Testis (tissue), 3 donors: ENCODE results near the gene MID1IP1. TPM values are rescaled to one million over a fixed set of nuclear protein-coding genes. Genes with fewer than 3 reads are reported as not detected.

Experiments
- DNase-seq: peaks from one replicate; pipeline ENCODE4 v3.0.0-alpha.2; 2019
- H3K27ac ChIP-seq, 2 donors: fragments of 200-600 bp; sonication (generic); one replicate each; pipeline ENCODE4 v1.5.1; 2019
- H3K27me3 ChIP-seq: fragments of 200-600 bp; sonication (generic); one replicate; pipeline ENCODE4 v1.5.1; 2019
- H3K36me3 ChIP-seq: fragments of 200-600 bp; sonication (generic); one replicate; pipeline ENCODE4 v1.5.1; 2017; ENCODE audit warnings: low read depth; ENCODE audit errors: missing control alignments
- H3K4me1 ChIP-seq: fragments of 200-600 bp; sonication (generic); one replicate; pipeline ENCODE4 v1.5.1; 2019
- H3K4me3 ChIP-seq, 2 donors: fragments of 200-600 bp; sonication (generic); one replicate each; pipeline ENCODE4 v1.5.1; 2017 to 2019
- H3K9me3 ChIP-seq: fragments of 200-600 bp; sonication (generic); one replicate; pipeline ENCODE4 v1.5.1; 2017
- CTCF ChIP-seq, 3 experiments: fragments of 450-650 bp in 2 of 3; fragments of 200-600 bp in 1 of 3; sonication (generic) in 1 of 3; IDR thresholded peaks; one replicate each; pipeline ENCODE4 v1.5.1; 2016 to 2019; ENCODE audit warnings: antibody characterized with exemption in 3 of 3, mild to moderate bottlenecking in 2 of 3, moderate library complexity in 1 of 3
- POLR2A ChIP-seq: fragments of 450-650 bp; IDR thresholded peaks from one replicate; pipeline ENCODE4 v1.6.1; 2017; ENCODE audit warnings: antibody characterized with exemption, mild to moderate bottlenecking, moderate library complexity
- WGBS, 2 donors: methylation state at CpG; one replicate each; pipeline ENCODE4 v1.1.5; 2018; 5-methylcytosine and 5-hydroxymethylcytosine counted together
- intact Hi-C: fragments of 100-400 bp; cut with DNase I; formaldehyde crosslinking; loops from one replicate; pipeline ENCODE4 v1.15.1; 2023; ENCODE audit warnings: low total_unique reads
- polyA plus RNA-seq: library from polyadenylated mRNA; stranded (reverse); fragments of 350-450 nt; fragmentation: Illumina TruSeq; extraction: RNeasy Lipid Tissue Mini Kit (QIAGEN cat#74804); gene quantifications from one replicate; pipeline ENCODE4 v1.2.3, GENCODE V29; 2014; ENCODE audit warnings: low read depth, low replicate concordance; ENCODE audit not compliant: insufficient read depth
- total RNA-seq, 2 donors: library from RNA; depleted of rRNA; stranded (reverse); fragments of >200 nt; gene quantifications; one replicate each; pipeline ENCODE4 v1.2.3, GENCODE V29; 2016

Gene MID1IP1
- total and polyA plus RNA-seq, 3 donors from 2014 or later = 53.4 to 155 (median 102) TPM

- no peak for DNase-seq
- Histone ChIP-seq H3K27me3 (no peaks in the 10 kb centered on the region), H3K9me3 (no peaks in the 10 kb centered on the region), H3K36me3 (no peaks in the 10 kb centered on the region), H3K4me1 (peaks cover 9% of the 10 kb centered on the region), H3K27ac (no peak overlapping the region), H3K4me3 (no peak overlapping the region)
- 92 to 93% methylated on average over 1 of the region's 1 CpG for WGBS, 2 donors
- TF ChIP-seq CTCF (IDR thresholded peaks at IDR 0.05) (no peak), POLR2A (no peak)
- intact Hi-C loops = no loop called here
Measured at GRCh38 chrX:38819709-38820108, 18.4 kb downstream of the MID1IP1 start.

GRCh38 chrX:38820751-38821150, 19.5 kb downstream of the MID1IP1 start:
- no peaks in the 10 kb centered on the region for H3K36me3 ChIP-seq
- H3K27me3 ChIP-seq = no peaks in the 10 kb centered on the region
- 92 to 100% methylated on average over 2 of the region's 2 CpGs for WGBS, 2 donors
- intact Hi-C loops = no loop called here
- H3K27ac ChIP-seq = no peak overlapping the region
- peaks cover 9% of the 10 kb centered on the region for H3K4me1 ChIP-seq
- TF ChIP-seq POLR2A = no peak
- no peak overlapping the region for H3K4me3 ChIP-seq
- DNase-seq = no peak
- no peaks in the 10 kb centered on the region for H3K9me3 ChIP-seq

GRCh38 chrX:38824176-38824575, 22.9 kb downstream of the MID1IP1 start:
- no peak for DNase-seq
- Histone ChIP-seq H3K9me3 (no peaks in the 10 kb centered on the region), H3K4me3 (no peak overlapping the region), H3K36me3 (no peaks in the 10 kb centered on the region), H3K27ac (no peak overlapping the region), H3K4me1 (no peaks in the 10 kb centered on the region), H3K27me3 (no peaks in the 10 kb centered on the region)
- no peak for TF ChIP-seq POLR2A
- TF ChIP-seq CTCF (IDR thresholded peaks at IDR 0.05) = no peak
- 100% methylated on average over 2 of the region's 2 CpGs for WGBS, 2 donors
- intact Hi-C loops = no loop called here

- Histone ChIP-seq H3K27me3 (no peaks in the 10 kb centered on the region), H3K9me3 (no peaks in the 10 kb centered on the region), H3K4me1 (no peaks in the 10 kb centered on the region), H3K27ac (no peak overlapping the region), H3K4me3 (no peak overlapping the region), H3K36me3 (no peaks in the 10 kb centered on the region)
- intact Hi-C loops = no loop called here
- no peak for DNase-seq
- TF ChIP-seq CTCF (IDR thresholded peaks at IDR 0.05) (no peak), POLR2A (no peak)
- WGBS, 2 donors = 70 to 79% methylated on average over 2 of the region's 2 CpGs
Measured at GRCh38 chrX:38831949-38832348, 30.7 kb downstream of the MID1IP1 start.

- intact Hi-C loops = no loop called here
- Histone ChIP-seq H3K4me3 (no peak overlapping the region), H3K27ac (no peak overlapping the region), H3K36me3 (no peaks in the 10 kb centered on the region), H3K9me3 (no peaks in the 10 kb centered on the region), H3K4me1 (no peaks in the 10 kb centered on the region), H3K27me3 (no peaks in the 10 kb centered on the region)
- WGBS, 2 donors = 96 to 100% methylated on average over 2 of the region's 2 CpGs
- no peak for DNase-seq
- TF ChIP-seq POLR2A = no peak
- no peak for TF ChIP-seq CTCF (IDR thresholded peaks at IDR 0.05)
Measured at GRCh38 chrX:38837389-38837788, 36.1 kb downstream of the MID1IP1 start.
